ENCODE results near the gene GLUD2. TPM values are rescaled to one million over a fixed set of nuclear protein-coding genes. Genes with fewer than 3 reads are reported as not detected.

The GLUD2 gene
- total RNA-seq, 1 donor from 2014 or later = 0.51 TPM

Other genes with a start within 250 kb of the GLUD2 start
- gene CT47B1, start 171.7 kb upstream of the GLUD2 start, total RNA-seq = not detected in 2 replicates
- gene CT47A11, start 110.5 kb upstream of the GLUD2 start, total RNA-seq = not detected in 2 replicates
- not detected in 2 replicates for gene CT47A10, start 105.6 kb upstream of the GLUD2 start, total RNA-seq
- gene CT47A9, start 100.7 kb upstream of the GLUD2 start, total RNA-seq = not detected in 2 replicates
- gene CT47A8, start 95.9 kb upstream of the GLUD2 start, total RNA-seq = not detected in 2 replicates
- gene CT47A7, start 91.0 kb upstream of the GLUD2 start, total RNA-seq = not detected in 2 replicates
- gene CT47A6, start 86.1 kb upstream of the GLUD2 start, total RNA-seq = not detected in 2 replicates
- not detected in 2 replicates for gene CT47A5, start 81.3 kb upstream of the GLUD2 start, total RNA-seq
- gene CT47A4, start 76.4 kb upstream of the GLUD2 start, total RNA-seq = not detected in 2 replicates
- gene CT47A3, start 71.5 kb upstream of the GLUD2 start, total RNA-seq = not detected in 2 replicates
- gene CT47A2, start 66.7 kb upstream of the GLUD2 start, total RNA-seq = not detected in 2 replicates
- not detected in 2 replicates for gene CT47A1, start 61.9 kb upstream of the GLUD2 start, total RNA-seq